ENCODE measurements around the gene NELFB. TPM values are rescaled to one million over a fixed set of nuclear protein-coding genes. Genes with fewer than 3 reads are reported as not detected.

The NELFB gene
- total RNA-seq, 1 experiment from 2014 or later, result 40.5 TPM

DNA sequence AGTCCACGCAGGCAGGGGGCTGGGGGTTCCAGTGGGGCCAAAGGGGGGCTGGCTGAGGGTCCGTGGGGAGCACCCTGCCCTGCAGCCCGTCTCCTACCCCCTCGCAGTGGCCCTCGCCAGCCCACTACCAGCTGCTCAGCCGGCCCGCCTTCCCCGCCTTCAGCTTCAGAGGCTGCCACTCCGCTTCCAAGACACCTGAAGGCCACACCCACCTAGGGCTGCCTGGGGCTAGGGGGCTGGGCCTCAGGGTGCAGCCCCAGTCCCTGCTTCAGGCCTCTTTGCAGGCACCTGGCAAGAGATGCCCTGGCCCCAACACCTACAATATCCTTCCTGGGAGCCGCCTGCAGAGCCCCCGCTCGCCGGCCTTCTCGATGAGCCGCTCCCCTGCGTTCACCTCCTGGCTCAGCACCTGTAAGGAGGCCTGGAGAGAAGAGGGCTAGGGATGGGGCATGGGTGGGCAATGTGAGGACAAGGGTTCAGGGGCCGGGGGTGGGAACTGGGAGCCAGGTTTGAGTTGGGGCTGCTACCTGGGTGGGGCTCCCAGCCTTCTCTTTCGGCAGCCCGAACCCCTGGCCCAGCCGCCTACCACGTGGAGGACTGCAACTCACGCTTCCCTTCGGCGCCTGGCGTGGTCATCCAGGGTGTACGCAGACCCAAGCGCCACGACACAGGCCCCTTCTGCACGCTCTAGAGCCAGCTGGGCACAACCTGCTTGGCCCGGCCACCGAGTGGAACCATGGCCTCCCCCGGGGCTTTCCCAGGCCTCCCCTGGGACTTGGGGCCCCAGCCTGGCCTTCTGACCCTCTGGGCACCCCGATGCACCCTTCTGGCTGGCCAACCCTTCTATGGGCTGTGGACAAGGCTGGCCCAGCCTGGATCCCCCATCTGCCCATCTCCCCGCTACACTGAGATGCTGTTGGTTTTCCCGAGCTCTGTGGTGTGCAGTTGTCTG is 2.3 kb upstream of the NELFB start:
- POLR2A ChIA-PET, result interaction anchor here (2.4 to 5.6 kb wide), 2 partner anchors 9 to 30 kb away, joined by 6 to 118 read pairs; partner anchors contain the start of gene TUBB4B
- Mint-ChIP-seq H3K36me3 (ENCODE audit: insufficient read depth, unreplicated experiment) (peaks cover 21% of the 10 kb centered on the region), H3K27ac (ENCODE audit: low read depth, unreplicated experiment) (no peak overlapping the region), H3K9me3 (ENCODE audit: unreplicated experiment) (no peaks in the 10 kb centered on the region), H3K4me3 (ENCODE audit: unreplicated experiment) (no peak overlapping the region), H3K4me1 (ENCODE audit: insufficient read depth, unreplicated experiment) (no peaks in the 10 kb centered on the region), H3K27me3 (ENCODE audit: insufficient read depth, unreplicated experiment) (no peaks in the 10 kb centered on the region)
- DNase-seq (ENCODE audit: unreplicated experiment), result no peak
- TF ChIP-seq, protein P1, sequence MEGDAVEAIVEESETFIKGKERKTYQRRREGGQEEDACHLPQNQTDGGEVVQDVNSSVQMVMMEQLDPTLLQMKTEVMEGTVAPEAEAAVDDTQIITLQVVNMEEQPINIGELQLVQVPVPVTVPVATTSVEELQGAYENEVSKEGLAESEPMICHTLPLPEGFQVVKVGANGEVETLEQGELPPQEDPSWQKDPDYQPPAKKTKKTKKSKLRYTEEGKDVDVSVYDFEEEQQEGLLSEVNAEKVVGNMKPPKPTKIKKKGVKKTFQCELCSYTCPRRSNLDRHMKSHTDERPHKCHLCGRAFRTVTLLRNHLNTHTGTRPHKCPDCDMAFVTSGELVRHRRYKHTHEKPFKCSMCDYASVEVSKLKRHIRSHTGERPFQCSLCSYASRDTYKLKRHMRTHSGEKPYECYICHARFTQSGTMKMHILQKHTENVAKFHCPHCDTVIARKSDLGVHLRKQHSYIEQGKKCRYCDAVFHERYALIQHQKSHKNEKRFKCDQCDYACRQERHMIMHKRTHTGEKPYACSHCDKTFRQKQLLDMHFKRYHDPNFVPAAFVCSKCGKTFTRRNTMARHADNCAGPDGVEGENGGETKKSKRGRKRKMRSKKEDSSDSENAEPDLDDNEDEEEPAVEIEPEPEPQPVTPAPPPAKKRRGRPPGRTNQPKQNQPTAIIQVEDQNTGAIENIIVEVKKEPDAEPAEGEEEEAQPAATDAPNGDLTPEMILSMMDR (IDR thresholded peaks at IDR 0.05; ENCODE audit: unreplicated experiment), result no peak
- no TSS peak for BruUV-seq (replicated peaks)
- CTCF ChIA-PET, result interaction anchor here (0.6 to 2.2 kb wide), 3 partner anchors 9 to 558 kb away, joined by 4 to 11 read pairs (median 8); no protein-coding TSS in a partner anchor
- intact Hi-C loops (cut with micrococcal nuclease), result no loop called here

DNA sequence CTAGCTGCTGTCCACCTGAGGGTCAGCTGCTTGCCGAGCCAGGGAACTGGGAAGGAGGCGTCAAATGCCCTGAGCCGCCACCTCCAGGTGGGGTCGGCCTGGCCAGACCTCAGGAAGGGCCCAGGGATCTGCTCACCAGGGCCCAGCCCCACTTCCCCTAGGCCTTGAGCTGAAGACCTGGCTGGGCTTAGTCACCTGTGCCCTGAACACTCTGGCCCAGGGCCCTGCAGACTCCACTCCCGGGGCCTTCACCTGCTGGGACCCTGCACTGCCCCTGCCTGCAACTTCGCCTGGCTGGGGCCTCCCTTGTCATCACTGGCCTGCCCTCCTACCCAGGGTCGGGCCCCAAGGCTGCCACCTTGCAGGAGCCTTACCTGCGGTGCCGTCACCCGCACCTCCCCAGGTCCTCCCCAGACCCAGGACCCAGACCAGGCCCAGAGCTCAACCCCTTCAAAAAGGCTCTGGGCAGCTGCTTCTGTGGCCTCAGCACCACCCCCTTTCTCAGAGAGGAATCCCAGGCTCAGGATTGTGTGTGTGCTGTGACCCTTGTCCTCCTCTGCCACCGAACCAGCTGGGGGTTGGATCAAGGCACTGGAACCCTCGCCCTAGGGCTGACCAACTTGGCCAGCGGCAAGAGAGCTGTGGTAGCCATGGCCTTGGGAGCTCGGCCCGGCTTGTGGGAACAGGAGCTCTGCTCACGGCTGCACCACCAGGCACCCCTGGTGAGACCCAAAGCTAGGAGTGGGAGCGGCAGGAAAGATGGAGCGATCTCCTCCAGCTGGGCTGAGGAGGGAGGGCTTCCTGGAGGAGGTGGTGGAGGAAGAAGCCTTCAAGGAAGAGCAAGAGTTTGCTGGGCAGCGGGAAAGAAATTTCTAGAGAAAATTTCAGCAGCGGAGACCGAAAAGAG is 1.2 kb upstream of the NELFB start:
- intact Hi-C loops (cut with micrococcal nuclease), result no loop called here
- Mint-ChIP-seq H3K27ac (ENCODE audit: low read depth, unreplicated experiment) (peak overlapping the region; percentile 77), H3K36me3 (ENCODE audit: insufficient read depth, unreplicated experiment) (peaks cover 33% of the 10 kb centered on the region)

DNA sequence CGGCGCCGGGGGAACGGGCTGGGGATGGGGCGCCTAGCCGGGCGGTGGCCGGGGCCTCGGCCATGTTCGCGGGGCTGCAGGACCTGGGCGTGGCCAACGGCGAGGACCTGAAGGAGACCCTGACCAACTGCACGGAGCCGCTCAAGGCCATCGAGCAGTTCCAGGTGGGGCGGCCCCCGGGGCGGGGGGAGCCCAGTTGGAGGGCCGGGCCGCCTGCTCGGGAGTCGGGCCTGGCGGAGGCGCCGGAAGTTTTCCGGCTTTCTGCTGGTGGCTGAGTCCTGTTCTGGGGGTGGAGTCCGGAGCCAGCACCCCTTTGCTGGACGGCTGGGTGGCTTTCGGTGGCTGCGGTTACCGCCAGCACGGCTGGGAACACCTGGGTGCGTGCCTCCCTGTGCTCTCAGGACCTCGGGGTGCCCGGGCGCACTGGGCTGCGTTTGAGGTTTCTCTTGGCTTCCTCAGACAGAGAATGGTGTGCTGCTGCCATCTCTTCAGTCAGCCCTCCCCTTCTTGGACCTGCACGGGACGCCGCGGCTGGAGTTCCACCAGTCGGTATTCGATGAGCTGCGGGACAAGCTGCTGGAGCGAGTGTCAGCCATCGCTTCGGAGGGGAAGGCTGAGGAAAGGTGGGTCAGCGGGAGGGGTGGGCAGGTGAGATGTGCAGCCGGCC is 454 bp downstream of the NELFB start:
- TF ChIP-seq, protein P1 (IDR thresholded peaks at IDR 0.05; ENCODE audit: unreplicated experiment), result no peak
- Mint-ChIP-seq H3K36me3 (ENCODE audit: insufficient read depth, unreplicated experiment) (peaks cover 43% of the 10 kb centered on the region), H3K27ac (ENCODE audit: low read depth, unreplicated experiment) (no peak overlapping the region), H3K4me1 (ENCODE audit: insufficient read depth, unreplicated experiment) (no peaks in the 10 kb centered on the region), H3K4me3 (ENCODE audit: unreplicated experiment) (peak overlapping the region; percentile 82), H3K27me3 (ENCODE audit: insufficient read depth, unreplicated experiment) (no peaks in the 10 kb centered on the region), H3K9me3 (ENCODE audit: unreplicated experiment) (no peaks in the 10 kb centered on the region)
- DNase-seq (ENCODE audit: unreplicated experiment), result peak; percentile 20
- no TSS peak for BruUV-seq (replicated peaks)
- POLR2A ChIA-PET, result interaction anchor here (1.0 to 5.6 kb wide), 8 partner anchors 12 to 169 kb away, joined by 3 to 118 read pairs (median 5); partner anchors contain the start of genes MAN1B1, TOR4A, TPRN and TUBB4B
- intact Hi-C loops (cut with micrococcal nuclease), result no loop called here
- CTCF ChIA-PET, result interaction anchor here (0.8 to 2.2 kb wide), 8 partner anchors 9 to 137 kb away, joined by 4 to 13 read pairs (median 6); partner anchors contain the start of gene TOR4A

More for the DNA sequence above, 1.2 kb upstream of the NELFB start:
- peak overlapping the region; percentile 82 for H3K4me3 Mint-ChIP-seq (ENCODE audit: unreplicated experiment)
- H3K4me1 Mint-ChIP-seq (ENCODE audit: insufficient read depth, unreplicated experiment), result no peaks in the 10 kb centered on the region
- H3K9me3 Mint-ChIP-seq (ENCODE audit: unreplicated experiment), result no peaks in the 10 kb centered on the region
- ChIA-PET POLR2A (interaction anchor here (0.7 to 5.6 kb wide), 12 partner anchors 11 to 365 kb away, joined by 3 to 118 read pairs (median 5); partner anchors contain the start of genes EHMT1, MAN1B1, SSNA1 and TOR4A), CTCF (interaction anchor here (0.6 to 2.2 kb wide), 5 partner anchors 10 to 559 kb away, joined by 3 to 11 read pairs (median 4); no protein-coding TSS in a partner anchor)
- no peaks in the 10 kb centered on the region for H3K27me3 Mint-ChIP-seq (ENCODE audit: insufficient read depth, unreplicated experiment)
- DNase-seq (ENCODE audit: unreplicated experiment), result no peak
- no TSS peak for BruUV-seq (replicated peaks)
- TF ChIP-seq, protein P1 (IDR thresholded peaks at IDR 0.05; ENCODE audit: unreplicated experiment), result no peak
